ENCODE results near the gene RNF130. TPM values are rescaled to one million over a fixed set of nuclear protein-coding genes. Genes with fewer than 3 reads are reported as not detected.

Gene RNF130
- total RNA-seq, 1 donor from 2014 or later: 73.8 TPM

DNA sequence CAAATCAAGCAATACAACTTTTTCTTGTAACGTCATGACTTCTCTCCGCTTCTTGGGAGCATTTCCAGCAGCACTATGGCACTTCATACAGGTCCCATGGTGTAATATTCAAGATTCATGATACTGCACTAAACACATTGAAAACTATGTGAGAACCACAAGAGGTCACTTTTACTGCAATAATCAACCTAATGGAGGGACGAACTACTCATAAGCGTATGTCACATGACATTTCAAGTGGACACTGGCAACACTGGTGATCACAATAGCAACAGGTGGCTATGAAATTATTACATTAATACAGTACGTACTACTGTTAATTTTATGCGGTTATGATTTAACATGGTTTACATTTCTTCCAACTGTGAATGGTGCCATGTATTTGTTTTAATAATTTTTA lies 85.2 kb downstream of the RNF130 start:
- no peak for DNase-seq (ENCODE audit: low spot score, unreplicated experiment)
- H3K4me1 Mint-ChIP-seq (ENCODE audit: low read depth): no peaks in the 10 kb centered on the region
- no peaks in the 10 kb centered on the region for H3K27me3 Mint-ChIP-seq
- TF ChIP-seq, protein P1, sequence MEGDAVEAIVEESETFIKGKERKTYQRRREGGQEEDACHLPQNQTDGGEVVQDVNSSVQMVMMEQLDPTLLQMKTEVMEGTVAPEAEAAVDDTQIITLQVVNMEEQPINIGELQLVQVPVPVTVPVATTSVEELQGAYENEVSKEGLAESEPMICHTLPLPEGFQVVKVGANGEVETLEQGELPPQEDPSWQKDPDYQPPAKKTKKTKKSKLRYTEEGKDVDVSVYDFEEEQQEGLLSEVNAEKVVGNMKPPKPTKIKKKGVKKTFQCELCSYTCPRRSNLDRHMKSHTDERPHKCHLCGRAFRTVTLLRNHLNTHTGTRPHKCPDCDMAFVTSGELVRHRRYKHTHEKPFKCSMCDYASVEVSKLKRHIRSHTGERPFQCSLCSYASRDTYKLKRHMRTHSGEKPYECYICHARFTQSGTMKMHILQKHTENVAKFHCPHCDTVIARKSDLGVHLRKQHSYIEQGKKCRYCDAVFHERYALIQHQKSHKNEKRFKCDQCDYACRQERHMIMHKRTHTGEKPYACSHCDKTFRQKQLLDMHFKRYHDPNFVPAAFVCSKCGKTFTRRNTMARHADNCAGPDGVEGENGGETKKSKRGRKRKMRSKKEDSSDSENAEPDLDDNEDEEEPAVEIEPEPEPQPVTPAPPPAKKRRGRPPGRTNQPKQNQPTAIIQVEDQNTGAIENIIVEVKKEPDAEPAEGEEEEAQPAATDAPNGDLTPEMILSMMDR (IDR thresholded peaks at IDR 0.05; ENCODE audit: unreplicated experiment): no peak
- H3K4me3 Mint-ChIP-seq (ENCODE audit: low read depth): no peak overlapping the region
- peaks cover 8% of the 10 kb centered on the region for H3K9me3 Mint-ChIP-seq (ENCODE audit: low read depth)
- H3K27ac Mint-ChIP-seq: no peak overlapping the region
- H3K36me3 Mint-ChIP-seq (ENCODE audit: insufficient read depth): peaks cover 14% of the 10 kb centered on the region

DNA sequence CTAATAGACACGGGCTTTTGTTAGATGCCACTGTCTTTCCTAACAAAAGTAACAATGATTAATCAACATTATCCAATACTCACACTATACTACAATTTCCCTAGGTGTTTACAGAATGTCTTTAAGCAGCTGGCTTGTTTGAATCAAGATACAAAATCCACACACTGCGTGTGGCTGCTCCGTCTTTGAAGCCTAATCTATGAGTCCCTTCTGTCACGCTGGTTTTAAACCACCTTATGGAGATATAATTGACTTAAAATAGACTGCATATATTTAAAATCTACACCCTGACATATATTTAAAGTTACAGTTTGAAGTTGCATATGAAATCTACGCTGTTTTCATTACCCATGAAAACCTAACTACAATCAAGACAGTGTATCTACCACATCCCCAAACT lies 89.9 kb downstream of the RNF130 start:
- no peaks in the 10 kb centered on the region for H3K4me1 Mint-ChIP-seq (ENCODE audit: low read depth)
- H3K27ac Mint-ChIP-seq: no peak overlapping the region
- no peaks in the 10 kb centered on the region for H3K27me3 Mint-ChIP-seq
- no peaks in the 10 kb centered on the region for H3K9me3 Mint-ChIP-seq (ENCODE audit: low read depth)
- no peak overlapping the region for H3K4me3 Mint-ChIP-seq (ENCODE audit: low read depth)
- H3K36me3 Mint-ChIP-seq (ENCODE audit: insufficient read depth): peaks cover 13% of the 10 kb centered on the region
- TF ChIP-seq, protein P1 (IDR thresholded peaks at IDR 0.05; ENCODE audit: unreplicated experiment): no peak
- no peak for DNase-seq (ENCODE audit: low spot score, unreplicated experiment)

DNA sequence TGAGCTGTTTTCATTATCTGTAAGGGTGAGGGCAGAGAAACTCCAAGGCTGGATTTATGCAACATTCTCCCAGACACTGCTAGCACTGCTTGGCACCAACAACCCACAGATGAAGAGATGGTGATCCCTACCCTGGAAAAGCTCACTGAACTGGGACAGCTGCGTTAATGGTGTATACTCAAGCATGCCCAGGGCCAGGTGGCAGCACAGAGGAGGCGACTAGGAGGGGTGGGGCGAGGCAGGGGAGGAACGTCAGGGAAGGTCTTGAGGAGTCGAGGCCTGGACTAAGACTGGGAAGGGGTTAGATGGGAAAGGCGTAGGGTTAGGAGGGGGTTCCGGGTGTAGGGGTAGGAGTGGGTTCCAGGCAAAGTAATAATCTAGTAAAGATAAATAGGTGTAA lies 90.8 kb downstream of the RNF130 start:
- Mint-ChIP-seq H3K9me3 (ENCODE audit: low read depth) (no peaks in the 10 kb centered on the region), H3K27ac (no peak overlapping the region), H3K27me3 (no peaks in the 10 kb centered on the region), H3K36me3 (ENCODE audit: insufficient read depth) (peaks cover 14% of the 10 kb centered on the region), H3K4me3 (ENCODE audit: low read depth) (no peak overlapping the region), H3K4me1 (ENCODE audit: low read depth) (no peaks in the 10 kb centered on the region)
- TF ChIP-seq, protein P1 (IDR thresholded peaks at IDR 0.05; ENCODE audit: unreplicated experiment): no peak
- DNase-seq (ENCODE audit: low spot score, unreplicated experiment): no peak

DNA sequence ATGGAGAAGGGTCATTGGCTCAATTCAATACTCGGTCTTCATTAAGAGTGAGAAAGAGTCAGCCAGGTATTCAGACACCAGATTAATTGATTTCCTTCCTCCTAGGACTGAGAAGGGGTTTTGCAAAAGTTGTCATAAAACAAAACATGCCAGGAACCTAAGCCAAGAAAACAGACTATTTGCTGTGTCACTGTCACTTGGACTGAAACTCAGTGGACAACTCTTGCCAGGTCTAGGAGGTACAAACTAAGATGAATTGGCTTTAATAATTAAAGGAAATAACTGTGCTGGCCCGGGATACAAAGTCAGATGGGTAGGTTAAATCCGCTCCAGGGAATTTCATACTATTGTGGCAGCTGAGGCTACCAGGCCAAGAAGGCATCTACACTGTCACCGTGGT lies 92.8 kb downstream of the RNF130 start:
- H3K27ac Mint-ChIP-seq: no peak overlapping the region
- no peaks in the 10 kb centered on the region for H3K9me3 Mint-ChIP-seq (ENCODE audit: low read depth)
- no peaks in the 10 kb centered on the region for H3K4me1 Mint-ChIP-seq (ENCODE audit: low read depth)
- peaks cover 24% of the 10 kb centered on the region for H3K36me3 Mint-ChIP-seq (ENCODE audit: insufficient read depth)
- TF ChIP-seq, protein P1 (IDR thresholded peaks at IDR 0.05; ENCODE audit: unreplicated experiment): no peak
- no peaks in the 10 kb centered on the region for H3K27me3 Mint-ChIP-seq
- no peak overlapping the region for H3K4me3 Mint-ChIP-seq (ENCODE audit: low read depth)
- DNase-seq (ENCODE audit: low spot score, unreplicated experiment): no peak

DNA sequence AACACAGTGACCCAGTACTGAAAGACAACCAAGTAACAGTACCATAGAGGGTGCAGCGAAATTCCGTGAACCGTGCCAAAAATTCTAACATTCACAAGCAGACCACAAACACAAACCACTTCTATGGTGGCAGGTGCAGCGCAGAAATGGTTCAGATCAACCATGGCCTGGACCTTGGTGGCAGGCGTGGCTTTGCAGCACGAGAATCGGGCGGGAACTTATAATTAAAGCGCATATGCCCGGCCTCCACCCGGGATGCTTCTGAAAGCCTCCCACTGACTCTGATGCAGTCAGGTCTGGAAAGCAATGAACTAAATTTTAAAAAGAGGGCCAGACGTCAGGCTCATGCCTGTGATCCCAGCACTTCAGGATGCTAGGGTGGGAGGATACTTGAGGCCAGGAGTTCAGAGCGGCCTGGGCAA lies 95.8 kb downstream of the RNF130 start:
- Mint-ChIP-seq H3K4me3 (ENCODE audit: low read depth) (no peak overlapping the region), H3K27me3 (no peaks in the 10 kb centered on the region), H3K36me3 (ENCODE audit: insufficient read depth) (peaks cover 30% of the 10 kb centered on the region), H3K9me3 (ENCODE audit: low read depth) (no peaks in the 10 kb centered on the region), H3K27ac (peak overlapping the region; percentile 35), H3K4me1 (ENCODE audit: low read depth) (no peaks in the 10 kb centered on the region)
- DNase-seq (ENCODE audit: low spot score, unreplicated experiment): no peak
- TF ChIP-seq, protein P1 (IDR thresholded peaks at IDR 0.05; ENCODE audit: unreplicated experiment): no peak
